Liver (tissue), 9 donors: ENCODE data around the gene ACVR2A. TPM values are rescaled to one million over a fixed set of nuclear protein-coding genes. Genes with fewer than 3 reads are reported as not detected.

ENCODE experiments used
- DNase-seq: peaks from one replicate; pipeline ENCODE4 v3.0.0-alpha.2; 2017; ENCODE audit warnings: low spot score
- H3K27ac ChIP-seq, 2 donors: one replicate each; pipeline ENCODE4 v1.7.0; 2013; ENCODE audit warnings: inconsistent platforms in 2 of 2, low read length in 2 of 2, control low read depth in 1 of 2, low read depth in 1 of 2, mild to moderate bottlenecking in 1 of 2
- H3K27me3 ChIP-seq, 4 donors: one replicate each; pipeline versions ENCODE4 v1.6.1 to v1.7.0; 2013; ENCODE audit warnings: low read length in 3 of 4, inconsistent platforms in 1 of 4, mild to moderate bottlenecking in 1 of 4, moderate library complexity in 1 of 4; ENCODE audit not compliant: control insufficient read depth in 4 of 4, insufficient read depth in 4 of 4
- H3K36me3 ChIP-seq, 4 donors: one replicate each; pipeline versions ENCODE4 v1.6.1 to v1.7.0; 2013; ENCODE audit warnings: low read length in 3 of 4, mild to moderate bottlenecking in 3 of 4, low read depth in 1 of 4, moderate library complexity in 1 of 4; ENCODE audit not compliant: control insufficient read depth in 4 of 4, insufficient read depth in 3 of 4
- H3K4me1 ChIP-seq, 4 donors: one replicate each; pipeline versions ENCODE4 v1.6.1 to v1.7.0; 2013; ENCODE audit warnings: low read length in 3 of 4, mild to moderate bottlenecking in 3 of 4, moderate library complexity in 1 of 4; ENCODE audit not compliant: control insufficient read depth in 4 of 4, insufficient read depth in 4 of 4
- H3K4me3 ChIP-seq, 3 donors: one replicate each; pipeline versions ENCODE4 v1.6.1 to v1.7.0; 2013; ENCODE audit warnings: low read length in 3 of 3, control low read depth in 1 of 3, low read depth in 1 of 3, mild to moderate bottlenecking in 1 of 3
- H3K9ac ChIP-seq, 2 donors: one replicate each; pipeline ENCODE4 v1.7.0; 2013; ENCODE audit warnings: low read length in 2 of 2, mild to moderate bottlenecking in 2 of 2, moderate library complexity in 2 of 2, control low read depth in 1 of 2, low read depth in 1 of 2
- H3K9me3 ChIP-seq, 4 donors: one replicate each; pipeline versions ENCODE4 v1.6.1 to v1.7.0; 2013; ENCODE audit warnings: low read length in 3 of 4; ENCODE audit not compliant: control insufficient read depth in 4 of 4
- EGR1 ChIP-seq, 2 donors: IDR thresholded peaks; 2 replicates each; pipeline ENCODE4 v1.6.1; 2016 to 2018; ENCODE audit warnings: antibody characterized with exemption in 2 of 2, low read depth in 2 of 2
- FOXA1 ChIP-seq: IDR thresholded peaks from 2 replicates; pipeline ENCODE4 v1.6.1; 2016; ENCODE audit warnings: antibody characterized with exemption
- FOXA2 ChIP-seq: IDR thresholded peaks from 2 replicates; pipeline ENCODE4 v1.6.1; 2016; ENCODE audit warnings: antibody characterized with exemption
- GABPA ChIP-seq, 2 donors: IDR thresholded peaks in 1 of 2; conservative IDR thresholded peaks in 1 of 2; 2 replicates each; pipeline ENCODE4 v1.6.1; 2016; ENCODE audit warnings: antibody characterized with exemption in 2 of 2, mild to moderate bottlenecking in 1 of 2, moderate library complexity in 1 of 2
- HNF4A ChIP-seq, 2 donors: conservative IDR thresholded peaks; 2 replicates each; pipeline ENCODE4 v1.6.1; 2016; ENCODE audit warnings: antibody characterized with exemption in 2 of 2, mild to moderate bottlenecking in 2 of 2
- HNF4G ChIP-seq: IDR thresholded peaks from 2 replicates; pipeline ENCODE4 v1.6.1; 2016; ENCODE audit warnings: antibody characterized with exemption
- JUND ChIP-seq, 2 donors: IDR thresholded peaks; 2 replicates each; pipeline ENCODE4 v1.6.1; 2016; ENCODE audit warnings: antibody characterized with exemption in 2 of 2
- NR2F2 ChIP-seq: IDR thresholded peaks from 2 replicates; pipeline ENCODE4 v1.6.1; 2016; ENCODE audit warnings: antibody characterized with exemption
- RAD21 ChIP-seq, 2 donors: IDR thresholded peaks; 2 replicates each; pipeline ENCODE4 v1.6.1; 2016; ENCODE audit warnings: antibody characterized with exemption in 2 of 2, mild to moderate bottlenecking in 2 of 2
- RXRA ChIP-seq, 2 donors: IDR thresholded peaks; 2 replicates each; pipeline ENCODE4 v1.6.1; 2017 to 2018; ENCODE audit warnings: antibody characterized with exemption in 2 of 2, mild to moderate bottlenecking in 1 of 2
- SP1 ChIP-seq: IDR thresholded peaks from 2 replicates; pipeline ENCODE4 v1.6.1; 2018; ENCODE audit warnings: antibody characterized with exemption, mild to moderate bottlenecking
- TAF1 ChIP-seq: conservative IDR thresholded peaks from 2 replicates; pipeline ENCODE4 v1.6.1; 2016; ENCODE audit warnings: antibody characterized with exemption, mild to moderate bottlenecking
- YY1 ChIP-seq: IDR thresholded peaks from 2 replicates; pipeline ENCODE4 v1.6.1; 2016; ENCODE audit warnings: antibody characterized with exemption, mild to moderate bottlenecking
- polyA plus RNA-seq, 2 donors: library from polyadenylated mRNA; stranded (reverse) in 1 of 2; unstranded in 1 of 2; fragments of 200-250 nt in 1 of 2; fragments of >200 nt in 1 of 2; fragmentation: Nextera tagmentation in 1 of 2; extraction: Ambion mirVana in 1 of 2; gene quantifications; one replicate each; pipeline versions ENCODE4 v1.2.1 to v1.2.3, GENCODE V29; 2013 to 2015
- total RNA-seq, 2 donors: library from RNA; depleted of rRNA; stranded (reverse); fragments of >200 nt; gene quantifications; one replicate each; pipeline ENCODE4 v1.2.3, GENCODE V29; 2014
- TF ChIP-seq, protein P1 (sequence below): IDR thresholded peaks from 2 replicates; pipeline ENCODE4 v1.6.1; 2016; ENCODE audit warnings: antibody characterized with exemption
- TF ChIP-seq, protein P2 (sequence below): IDR thresholded peaks from 2 replicates; pipeline ENCODE4 v1.6.1; 2016; ENCODE audit warnings: antibody characterized with exemption, mild to moderate bottlenecking
- TF ChIP-seq, protein P3 (sequence below): IDR thresholded peaks from 2 replicates; pipeline ENCODE4 v1.6.1; 2016; ENCODE audit warnings: antibody characterized with exemption
- TF ChIP-seq, protein P4 (sequence below): IDR thresholded peaks from 2 replicates; pipeline ENCODE4 v1.6.1; 2016; ENCODE audit warnings: antibody characterized with exemption
- donor health status: healthy.
- donor health status: healthy.
- donor health status: healthy.
- donor health status: healthy.
- donor health status: healthy.

The ACVR2A gene
- total and polyA plus RNA-seq, 4 donors = 2.2 to 9.5 (median 6.3) TPM

DNA sequence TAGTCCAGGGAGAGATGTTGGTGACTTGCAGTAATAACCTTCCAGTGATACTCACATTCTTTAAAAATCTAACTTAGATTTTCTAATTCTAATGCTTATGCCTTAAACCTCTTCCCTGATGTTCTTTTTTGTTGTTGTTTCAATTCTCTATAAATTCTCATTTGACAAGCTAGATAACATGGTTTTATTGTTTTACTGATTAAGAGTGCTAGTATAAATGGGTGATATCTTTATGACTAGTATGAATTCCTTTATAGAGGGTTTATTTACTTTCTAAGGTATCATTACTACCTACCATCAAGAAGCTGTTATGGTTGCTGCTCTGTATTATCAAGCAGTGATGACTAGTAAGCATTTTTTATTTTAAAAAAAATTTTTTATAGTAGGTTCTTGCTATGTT, 35.0 kb downstream of the ACVR2A start:
- Histone ChIP-seq H3K4me1 (peaks cover 0 to 9% (median 6%) of the 10 kb centered on the region in 4 donors), H3K36me3 (no peaks in the 10 kb centered on the region), H3K27me3 (no peaks in the 10 kb centered on the region), H3K9ac (no peak overlapping the region), H3K27ac (no peak overlapping the region), H3K4me3 (no peak overlapping the region), H3K9me3 (no peaks in the 10 kb centered on the region)
- TF ChIP-seq EGR1 (IDR thresholded peaks at IDR 0.05; ENCODE audit: low read depth in 2 of 2) (no peak), RXRA (IDR thresholded peaks at IDR 0.05) (no peak), RAD21 (IDR thresholded peaks at IDR 0.05) (no peak), SP1 (no peak), YY1 (no peak), NR2F2 (no peak), TAF1 (no peak), JUND (IDR thresholded peaks at IDR 0.05) (no peak), HNF4G (no peak), HNF4A (conservative IDR thresholded peaks at IDR 0.05) (no peak)
- TF ChIP-seq, protein P1, sequence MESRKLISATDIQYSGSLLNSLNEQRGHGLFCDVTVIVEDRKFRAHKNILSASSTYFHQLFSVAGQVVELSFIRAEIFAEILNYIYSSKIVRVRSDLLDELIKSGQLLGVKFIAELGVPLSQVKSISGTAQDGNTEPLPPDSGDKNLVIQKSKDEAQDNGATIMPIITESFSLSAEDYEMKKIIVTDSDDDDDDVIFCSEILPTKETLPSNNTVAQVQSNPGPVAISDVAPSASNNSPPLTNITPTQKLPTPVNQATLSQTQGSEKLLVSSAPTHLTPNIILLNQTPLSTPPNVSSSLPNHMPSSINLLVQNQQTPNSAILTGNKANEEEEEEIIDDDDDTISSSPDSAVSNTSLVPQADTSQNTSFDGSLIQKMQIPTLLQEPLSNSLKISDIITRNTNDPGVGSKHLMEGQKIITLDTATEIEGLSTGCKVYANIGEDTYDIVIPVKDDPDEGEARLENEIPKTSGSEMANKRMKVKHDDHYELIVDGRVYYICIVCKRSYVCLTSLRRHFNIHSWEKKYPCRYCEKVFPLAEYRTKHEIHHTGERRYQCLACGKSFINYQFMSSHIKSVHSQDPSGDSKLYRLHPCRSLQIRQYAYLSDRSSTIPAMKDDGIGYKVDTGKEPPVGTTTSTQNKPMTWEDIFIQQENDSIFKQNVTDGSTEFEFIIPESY = no peak
- no peak for DNase-seq

DNA sequence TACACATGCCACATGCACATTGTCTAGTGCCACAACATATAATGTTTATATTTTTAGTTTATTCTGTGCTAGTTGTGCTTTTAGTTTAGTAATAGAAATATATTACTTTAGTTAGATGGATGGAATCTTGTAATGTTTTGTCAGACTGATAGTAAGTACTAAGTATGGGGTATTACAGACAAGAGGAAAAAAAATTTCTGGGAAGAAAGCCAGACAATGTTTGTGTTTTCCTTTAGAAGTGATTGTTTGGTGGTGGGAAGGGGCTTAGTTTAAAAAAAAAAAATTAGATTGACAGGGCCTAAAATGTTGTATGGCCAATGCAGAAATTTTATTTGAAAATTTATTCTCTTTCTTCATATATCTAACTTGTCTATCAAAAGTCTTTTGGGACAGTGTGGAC, 37.8 kb downstream of the ACVR2A start:
- Histone ChIP-seq H3K27me3 (no peaks in the 10 kb centered on the region), H3K4me3 (no peak overlapping the region), H3K36me3 (no peaks in the 10 kb centered on the region), H3K4me1 (peaks cover 0 to 11% (median 8%) of the 10 kb centered on the region in 4 donors), H3K9me3 (no peaks in the 10 kb centered on the region), H3K27ac (no peak overlapping the region), H3K9ac (no peak overlapping the region)
- TF ChIP-seq FOXA2 = no peak
- no peak for TF ChIP-seq RXRA (IDR thresholded peaks at IDR 0.05)
- TF ChIP-seq HNF4A (conservative IDR thresholded peaks at IDR 0.05) = no peak
- no peak for TF ChIP-seq FOXA1
- TF ChIP-seq, protein P2, sequence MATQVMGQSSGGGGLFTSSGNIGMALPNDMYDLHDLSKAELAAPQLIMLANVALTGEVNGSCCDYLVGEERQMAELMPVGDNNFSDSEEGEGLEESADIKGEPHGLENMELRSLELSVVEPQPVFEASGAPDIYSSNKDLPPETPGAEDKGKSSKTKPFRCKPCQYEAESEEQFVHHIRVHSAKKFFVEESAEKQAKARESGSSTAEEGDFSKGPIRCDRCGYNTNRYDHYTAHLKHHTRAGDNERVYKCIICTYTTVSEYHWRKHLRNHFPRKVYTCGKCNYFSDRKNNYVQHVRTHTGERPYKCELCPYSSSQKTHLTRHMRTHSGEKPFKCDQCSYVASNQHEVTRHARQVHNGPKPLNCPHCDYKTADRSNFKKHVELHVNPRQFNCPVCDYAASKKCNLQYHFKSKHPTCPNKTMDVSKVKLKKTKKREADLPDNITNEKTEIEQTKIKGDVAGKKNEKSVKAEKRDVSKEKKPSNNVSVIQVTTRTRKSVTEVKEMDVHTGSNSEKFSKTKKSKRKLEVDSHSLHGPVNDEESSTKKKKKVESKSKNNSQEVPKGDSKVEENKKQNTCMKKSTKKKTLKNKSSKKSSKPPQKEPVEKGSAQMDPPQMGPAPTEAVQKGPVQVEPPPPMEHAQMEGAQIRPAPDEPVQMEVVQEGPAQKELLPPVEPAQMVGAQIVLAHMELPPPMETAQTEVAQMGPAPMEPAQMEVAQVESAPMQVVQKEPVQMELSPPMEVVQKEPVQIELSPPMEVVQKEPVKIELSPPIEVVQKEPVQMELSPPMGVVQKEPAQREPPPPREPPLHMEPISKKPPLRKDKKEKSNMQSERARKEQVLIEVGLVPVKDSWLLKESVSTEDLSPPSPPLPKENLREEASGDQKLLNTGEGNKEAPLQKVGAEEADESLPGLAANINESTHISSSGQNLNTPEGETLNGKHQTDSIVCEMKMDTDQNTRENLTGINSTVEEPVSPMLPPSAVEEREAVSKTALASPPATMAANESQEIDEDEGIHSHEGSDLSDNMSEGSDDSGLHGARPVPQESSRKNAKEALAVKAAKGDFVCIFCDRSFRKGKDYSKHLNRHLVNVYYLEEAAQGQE = no peak
- TF ChIP-seq HNF4G = no peak
- TF ChIP-seq, protein P1 = no peak
- TF ChIP-seq, protein P3, sequence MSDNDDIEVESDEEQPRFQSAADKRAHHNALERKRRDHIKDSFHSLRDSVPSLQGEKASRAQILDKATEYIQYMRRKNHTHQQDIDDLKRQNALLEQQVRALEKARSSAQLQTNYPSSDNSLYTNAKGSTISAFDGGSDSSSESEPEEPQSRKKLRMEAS = no peak
- TF ChIP-seq JUND (IDR thresholded peaks at IDR 0.05) = no peak
- no peak for TF ChIP-seq TAF1
- no peak for TF ChIP-seq EGR1 (IDR thresholded peaks at IDR 0.05; ENCODE audit: low read depth in 2 of 2)
- no peak for TF ChIP-seq NR2F2
- TF ChIP-seq, protein P4, sequence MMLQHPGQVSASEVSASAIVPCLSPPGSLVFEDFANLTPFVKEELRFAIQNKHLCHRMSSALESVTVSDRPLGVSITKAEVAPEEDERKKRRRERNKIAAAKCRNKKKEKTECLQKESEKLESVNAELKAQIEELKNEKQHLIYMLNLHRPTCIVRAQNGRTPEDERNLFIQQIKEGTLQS = no peak
- no peak for TF ChIP-seq SP1
- no peak for TF ChIP-seq GABPA (IDR thresholded peaks at IDR 0.05 in 1 of 2, conservative IDR thresholded peaks at IDR 0.05 in 1 of 2)
- DNase-seq = no peak
